ENCODE results near the gene ARRB2. TPM values are rescaled to one million over a fixed set of nuclear protein-coding genes. Genes with fewer than 3 reads are reported as not detected.

Gene ARRB2
- polyA plus RNA-seq, 1 experiment, result 10.7 TPM

DNA sequence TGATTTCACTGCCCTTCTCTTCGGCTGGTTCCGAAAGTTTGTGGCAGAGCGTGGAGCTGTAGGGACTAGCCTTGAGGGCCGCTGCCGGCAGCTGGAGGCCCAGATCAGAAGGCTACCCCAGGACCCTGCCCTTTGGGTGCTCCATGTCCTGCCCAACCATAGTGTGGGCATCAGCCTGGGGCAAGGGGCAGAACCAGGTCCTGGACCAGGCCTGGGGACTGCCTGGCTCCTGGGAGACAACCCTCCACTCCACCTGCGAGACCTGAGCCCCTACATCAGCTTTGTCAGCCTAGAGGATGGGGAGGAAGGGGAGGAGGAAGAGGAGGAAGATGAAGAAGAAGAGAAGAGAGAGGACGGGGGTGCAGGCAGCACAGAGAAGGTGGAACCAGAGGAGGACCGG lies 30.2 kb downstream of the ARRB2 start:
- ChIA-PET CTCF (no interaction called here), POLR2A (no interaction called here)
- no peak for DNase-seq (ENCODE audit: low read depth)
- Histone ChIP-seq H3K4me3 (ENCODE audit: low read depth, low read length) (no peak overlapping the region), H3K27me3 (ENCODE audit: control insufficient read depth, insufficient read depth, low read length) (peaks cover 24% of the 10 kb centered on the region), H3K36me3 (ENCODE audit: control insufficient read depth, insufficient read depth, low read length) (no peaks in the 10 kb centered on the region)
- TF ChIP-seq, protein P1, sequence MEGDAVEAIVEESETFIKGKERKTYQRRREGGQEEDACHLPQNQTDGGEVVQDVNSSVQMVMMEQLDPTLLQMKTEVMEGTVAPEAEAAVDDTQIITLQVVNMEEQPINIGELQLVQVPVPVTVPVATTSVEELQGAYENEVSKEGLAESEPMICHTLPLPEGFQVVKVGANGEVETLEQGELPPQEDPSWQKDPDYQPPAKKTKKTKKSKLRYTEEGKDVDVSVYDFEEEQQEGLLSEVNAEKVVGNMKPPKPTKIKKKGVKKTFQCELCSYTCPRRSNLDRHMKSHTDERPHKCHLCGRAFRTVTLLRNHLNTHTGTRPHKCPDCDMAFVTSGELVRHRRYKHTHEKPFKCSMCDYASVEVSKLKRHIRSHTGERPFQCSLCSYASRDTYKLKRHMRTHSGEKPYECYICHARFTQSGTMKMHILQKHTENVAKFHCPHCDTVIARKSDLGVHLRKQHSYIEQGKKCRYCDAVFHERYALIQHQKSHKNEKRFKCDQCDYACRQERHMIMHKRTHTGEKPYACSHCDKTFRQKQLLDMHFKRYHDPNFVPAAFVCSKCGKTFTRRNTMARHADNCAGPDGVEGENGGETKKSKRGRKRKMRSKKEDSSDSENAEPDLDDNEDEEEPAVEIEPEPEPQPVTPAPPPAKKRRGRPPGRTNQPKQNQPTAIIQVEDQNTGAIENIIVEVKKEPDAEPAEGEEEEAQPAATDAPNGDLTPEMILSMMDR (IDR thresholded peaks at IDR 0.05; ENCODE audit: insufficient read depth, low read depth, low read length), result no peak

DNA sequence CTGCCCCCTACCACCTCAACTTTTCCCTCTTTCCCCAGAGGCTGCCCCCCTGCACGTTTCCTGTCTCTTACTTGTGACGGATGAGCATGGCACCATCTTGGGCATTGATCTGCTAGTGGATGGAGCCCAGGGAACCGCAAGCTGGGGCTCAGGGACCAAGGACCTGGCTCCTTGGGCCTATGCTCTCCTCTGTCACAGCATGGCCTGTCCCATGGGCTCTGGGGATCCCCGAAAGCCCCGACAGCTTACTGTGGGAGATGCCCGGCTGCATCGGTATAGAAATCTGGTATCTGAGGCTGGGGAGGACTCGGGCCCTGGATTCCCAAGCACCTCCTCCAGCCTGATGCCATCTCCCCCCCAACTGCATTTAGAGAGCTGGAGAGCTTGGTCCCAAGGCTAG lies 31.1 kb downstream of the ARRB2 start:
- Histone ChIP-seq H3K27me3 (ENCODE audit: control insufficient read depth, insufficient read depth, low read length) (peaks cover 26% of the 10 kb centered on the region), H3K4me3 (ENCODE audit: low read depth, low read length) (no peak overlapping the region), H3K36me3 (ENCODE audit: control insufficient read depth, insufficient read depth, low read length) (no peaks in the 10 kb centered on the region)
- ChIA-PET POLR2A (no interaction called here), CTCF (interaction anchor here (0.7 kb wide), 1 partner anchor 127 kb away, joined by 3 read pairs; no protein-coding TSS in a partner anchor)
- no peak for DNase-seq (ENCODE audit: low read depth)
- TF ChIP-seq, protein P1 (IDR thresholded peaks at IDR 0.05; ENCODE audit: insufficient read depth, low read depth, low read length), result no peak

DNA sequence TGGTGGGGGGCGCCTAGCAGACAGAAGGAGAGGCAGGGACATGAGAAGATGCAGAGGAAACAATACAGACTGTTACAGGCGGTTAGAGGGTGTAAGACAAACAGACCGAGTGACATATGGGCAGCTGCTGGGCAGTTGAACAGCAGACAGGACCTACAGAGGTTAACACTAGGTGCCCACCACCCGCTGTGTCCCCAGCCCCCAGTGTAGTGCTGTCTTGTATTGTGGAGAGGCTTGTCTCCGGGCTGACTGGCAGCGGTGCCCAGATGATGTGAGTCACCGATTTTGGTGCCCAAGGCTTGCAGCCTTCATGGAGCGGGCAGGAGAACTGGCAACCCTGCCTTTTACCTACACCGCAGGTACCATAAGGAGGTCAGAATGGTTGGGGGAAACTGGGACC lies 31.7 kb downstream of the ARRB2 start:
- H3K36me3 ChIP-seq (ENCODE audit: control insufficient read depth, insufficient read depth, low read length), result no peaks in the 10 kb centered on the region
- TF ChIP-seq, protein P1 (IDR thresholded peaks at IDR 0.05; ENCODE audit: insufficient read depth, low read depth, low read length), result no peak
- H3K27me3 ChIP-seq (ENCODE audit: control insufficient read depth, insufficient read depth, low read length), result peaks cover 26% of the 10 kb centered on the region
- POLR2A ChIA-PET, result no interaction called here
- CTCF ChIA-PET, result interaction anchor here (0.7 kb wide), 1 partner anchor 127 kb away, joined by 3 read pairs; no protein-coding TSS in a partner anchor
- H3K4me3 ChIP-seq (ENCODE audit: low read depth, low read length), result no peak overlapping the region
- no peak for DNase-seq (ENCODE audit: low read depth)

DNA sequence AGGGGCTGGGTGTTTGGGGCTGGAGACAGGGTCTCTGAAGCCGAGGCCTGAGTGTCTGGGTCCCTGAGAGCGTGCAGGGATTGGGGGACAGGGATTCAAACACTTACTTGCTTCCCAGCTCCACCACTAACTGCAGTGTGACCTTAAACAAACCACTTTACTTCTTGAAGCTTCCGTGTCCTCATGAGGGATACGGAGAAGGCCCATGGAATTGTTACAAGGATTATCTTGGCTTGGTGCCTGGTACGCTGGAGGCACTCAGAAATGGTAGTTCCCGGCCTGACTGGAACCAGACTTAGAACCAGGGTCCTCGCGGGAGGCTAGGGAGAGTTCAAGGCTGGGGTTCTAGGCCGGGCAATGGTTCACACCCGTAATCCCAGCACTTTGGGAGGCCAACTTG lies 32.2 kb downstream of the ARRB2 start:
- DNase-seq (ENCODE audit: low read depth), result no peak
- CTCF ChIA-PET, result no interaction called here
- H3K36me3 ChIP-seq (ENCODE audit: control insufficient read depth, insufficient read depth, low read length), result no peaks in the 10 kb centered on the region
- peaks cover 26% of the 10 kb centered on the region for H3K27me3 ChIP-seq (ENCODE audit: control insufficient read depth, insufficient read depth, low read length)
- POLR2A ChIA-PET, result no interaction called here
- H3K4me3 ChIP-seq (ENCODE audit: low read depth, low read length), result no peak overlapping the region
- TF ChIP-seq, protein P1 (IDR thresholded peaks at IDR 0.05; ENCODE audit: insufficient read depth, low read depth, low read length), result no peak

DNA sequence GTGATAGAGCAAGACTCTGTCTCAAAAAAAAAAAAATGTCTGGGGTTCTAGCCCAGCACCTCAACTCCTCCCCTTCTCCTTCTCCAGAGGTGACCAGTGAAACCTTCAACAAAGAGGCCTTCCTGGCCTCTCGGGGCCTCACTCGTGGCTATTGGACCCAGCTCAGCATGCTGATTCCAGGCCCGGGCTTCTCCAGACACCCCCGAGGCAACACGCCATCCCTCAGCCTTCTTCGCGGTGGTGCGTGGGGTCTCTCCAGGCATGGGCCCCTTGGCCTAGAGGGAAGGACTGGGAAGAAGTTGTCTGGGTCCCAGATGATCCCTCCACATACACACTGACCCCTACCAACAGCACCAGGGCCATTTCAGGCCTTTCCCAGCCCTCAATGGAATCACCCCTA lies 32.8 kb downstream of the ARRB2 start:
- ChIA-PET POLR2A (no interaction called here), CTCF (interaction anchor here (0.7 kb wide), 1 partner anchor 138 kb away, joined by 3 read pairs; no protein-coding TSS in a partner anchor)
- no peak for DNase-seq (ENCODE audit: low read depth)
- TF ChIP-seq, protein P1 (IDR thresholded peaks at IDR 0.05; ENCODE audit: insufficient read depth, low read depth, low read length), result no peak
- Histone ChIP-seq H3K27me3 (ENCODE audit: control insufficient read depth, insufficient read depth, low read length) (peaks cover 28% of the 10 kb centered on the region), H3K4me3 (ENCODE audit: low read depth, low read length) (no peak overlapping the region), H3K36me3 (ENCODE audit: control insufficient read depth, insufficient read depth, low read length) (no peaks in the 10 kb centered on the region)

Measured in BJ (cell line).